Measurements from ENCODE around the gene SPP1.
"Not testable (repeated sequence)": the region's sequence is repeated elsewhere in the genome, so short reads cannot be mapped to it uniquely, and the experiment has no call there.

SPP1 gene

GRCh38 chr4:87975466-87975865, at the start of gene SPP1:
Gene SPP1 (plus strand): TSS chr4:87975714. CDS start chr4:87976896, 1,182 bp downstream.
- Histone ChIP-seq H3K9me3 (ENCODE audit: control insufficient read depth, insufficient read depth, low read length) (no peaks in the 10 kb centered on the region), H3K4me3 (ENCODE audit: low read depth, low read length) (peak within 1 kb of the TSS; percentile 33; the same call in 1 of the 2 replicates), H3K27ac (ENCODE audit: low read depth, low read length) (peak within 1 kb of the TSS; percentile 53), H3K27me3 (ENCODE audit: control insufficient read depth, insufficient read depth, low read length) (no peaks in the 10 kb centered on the region), H3K36me3 (ENCODE audit: control insufficient read depth, insufficient read depth, low read length) (no peaks in the 10 kb centered on the region), H3K4me1 (ENCODE audit: control insufficient read depth, insufficient read depth, low read length) (peaks cover 41% of the 10 kb centered on the region), H3K9ac (ENCODE audit: low read depth, low read length) (peak within 1 kb of the TSS; percentile 18; the same call in 1 of the 2 replicates)

DNA sequence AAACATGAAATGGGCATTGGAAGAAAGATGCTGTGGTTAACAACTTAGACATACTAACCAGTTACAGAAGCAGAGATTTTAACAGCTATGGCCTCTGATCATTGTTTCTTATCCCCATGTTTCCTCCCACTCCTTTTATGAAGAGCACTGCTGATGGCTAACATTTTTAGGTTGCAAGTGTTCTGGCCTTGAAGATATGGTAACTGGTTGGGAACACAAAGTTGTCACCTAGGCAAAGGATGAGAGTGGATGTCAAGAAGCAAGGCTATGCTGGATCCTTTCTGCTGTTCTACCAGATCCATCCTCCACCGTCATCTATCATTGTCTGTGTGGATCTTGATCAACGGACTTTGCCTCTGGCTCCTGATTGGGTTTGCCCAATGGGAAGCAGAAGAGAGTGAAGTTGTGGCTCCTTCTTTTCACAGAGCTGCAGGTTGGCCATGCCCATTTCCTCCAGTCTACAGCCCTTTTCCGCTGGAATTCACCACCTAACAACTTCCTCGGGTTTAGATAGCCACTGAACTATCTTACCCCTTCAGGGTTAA, 48.9 kb upstream of the SPP1 start:
- Histone ChIP-seq H3K27ac (ENCODE audit: low read depth, low read length) (peak overlapping the region; percentile 38), H3K4me1 (ENCODE audit: control insufficient read depth, insufficient read depth, low read length) (peaks cover under 1% of the 10 kb centered on the region), H3K36me3 (ENCODE audit: control insufficient read depth, insufficient read depth, low read length) (peaks cover 57% of the 10 kb centered on the region), H3K9me3 (ENCODE audit: control insufficient read depth, insufficient read depth, low read length) (no peaks in the 10 kb centered on the region), H3K4me3 (ENCODE audit: low read depth, low read length) (peak overlapping the region; percentile 56), H3K9ac (ENCODE audit: low read depth, low read length) (peak overlapping the region; percentile 77), H3K27me3 (ENCODE audit: control insufficient read depth, insufficient read depth, low read length) (no peaks in the 10 kb centered on the region)

DNA sequence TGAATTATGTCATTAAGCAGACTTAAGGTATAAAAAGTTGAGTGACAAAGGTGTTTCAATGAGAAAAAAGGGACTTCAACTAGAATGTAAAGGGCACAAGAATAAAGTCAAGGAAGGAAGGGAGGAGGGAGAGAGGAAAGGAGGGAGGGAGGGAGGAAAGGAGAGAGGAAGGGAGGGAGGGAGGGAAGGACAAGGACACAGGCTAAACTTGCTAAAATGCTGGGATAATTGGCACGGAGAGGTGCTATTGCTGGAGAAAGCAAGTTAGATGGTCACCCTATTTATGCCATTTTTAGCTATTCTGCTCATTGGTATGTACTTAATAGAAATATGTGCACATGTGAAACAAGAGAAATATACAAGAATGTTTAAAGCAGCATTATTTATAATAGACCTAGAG, 44.9 kb upstream of the SPP1 start:
- H3K27ac ChIP-seq (ENCODE audit: low read depth, low read length): no peak overlapping the region
- peaks cover 56% of the 10 kb centered on the region for H3K36me3 ChIP-seq (ENCODE audit: control insufficient read depth, insufficient read depth, low read length)
- no peak overlapping the region for H3K9ac ChIP-seq (ENCODE audit: low read depth, low read length)
- H3K4me1 ChIP-seq (ENCODE audit: control insufficient read depth, insufficient read depth, low read length): peaks cover 23% of the 10 kb centered on the region
- H3K9me3 ChIP-seq (ENCODE audit: control insufficient read depth, insufficient read depth, low read length): no peaks in the 10 kb centered on the region
- H3K27me3 ChIP-seq (ENCODE audit: control insufficient read depth, insufficient read depth, low read length): no peaks in the 10 kb centered on the region
- H3K4me3 ChIP-seq (ENCODE audit: low read depth, low read length): no peak overlapping the region

- H3K9ac ChIP-seq (ENCODE audit: low read depth, low read length): no peak overlapping the region
- no peak overlapping the region for H3K27ac ChIP-seq (ENCODE audit: low read depth, low read length)
- no peaks in the 10 kb centered on the region for H3K27me3 ChIP-seq (ENCODE audit: control insufficient read depth, insufficient read depth, low read length)
- peaks cover 24% of the 10 kb centered on the region for H3K4me1 ChIP-seq (ENCODE audit: control insufficient read depth, insufficient read depth, low read length)
- H3K9me3 ChIP-seq (ENCODE audit: control insufficient read depth, insufficient read depth, low read length): no peaks in the 10 kb centered on the region
- H3K4me3 ChIP-seq (ENCODE audit: low read depth, low read length): no peak overlapping the region
- H3K36me3 ChIP-seq (ENCODE audit: control insufficient read depth, insufficient read depth, low read length): peaks cover 45% of the 10 kb centered on the region
Observed at GRCh38 chr4:87931932-87932331, 43.6 kb upstream of the SPP1 start.

DNA sequence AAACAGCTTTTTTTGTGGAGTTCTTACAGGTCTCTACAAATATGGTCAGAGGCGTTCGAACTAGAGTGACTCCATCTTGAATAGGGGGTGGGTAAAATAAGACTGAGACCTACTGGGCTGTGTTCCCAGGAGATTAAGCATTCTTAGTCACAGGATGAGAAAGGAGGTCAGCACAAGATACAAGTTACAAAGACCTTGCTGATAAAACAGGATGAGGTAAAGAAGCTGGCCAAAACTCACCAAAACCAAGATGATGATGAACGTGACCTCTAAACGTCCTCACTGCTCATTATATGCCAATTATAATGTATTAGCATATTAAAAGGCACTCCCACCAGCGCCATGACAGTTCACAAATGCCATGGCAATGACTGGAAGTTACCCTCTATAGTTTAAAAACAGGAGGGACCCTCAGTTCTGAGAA, 42.8 kb upstream of the SPP1 start:
- H3K36me3 ChIP-seq (ENCODE audit: control insufficient read depth, insufficient read depth, low read length): peaks cover 37% of the 10 kb centered on the region
- H3K27ac ChIP-seq (ENCODE audit: low read depth, low read length): peak overlapping the region; percentile 91
- no peak overlapping the region for H3K4me3 ChIP-seq (ENCODE audit: low read depth, low read length)
- H3K9ac ChIP-seq (ENCODE audit: low read depth, low read length): no peak overlapping the region
- peaks cover 27% of the 10 kb centered on the region for H3K4me1 ChIP-seq (ENCODE audit: control insufficient read depth, insufficient read depth, low read length)
- H3K9me3 ChIP-seq (ENCODE audit: control insufficient read depth, insufficient read depth, low read length): no peaks in the 10 kb centered on the region
- no peaks in the 10 kb centered on the region for H3K27me3 ChIP-seq (ENCODE audit: control insufficient read depth, insufficient read depth, low read length)

DNA sequence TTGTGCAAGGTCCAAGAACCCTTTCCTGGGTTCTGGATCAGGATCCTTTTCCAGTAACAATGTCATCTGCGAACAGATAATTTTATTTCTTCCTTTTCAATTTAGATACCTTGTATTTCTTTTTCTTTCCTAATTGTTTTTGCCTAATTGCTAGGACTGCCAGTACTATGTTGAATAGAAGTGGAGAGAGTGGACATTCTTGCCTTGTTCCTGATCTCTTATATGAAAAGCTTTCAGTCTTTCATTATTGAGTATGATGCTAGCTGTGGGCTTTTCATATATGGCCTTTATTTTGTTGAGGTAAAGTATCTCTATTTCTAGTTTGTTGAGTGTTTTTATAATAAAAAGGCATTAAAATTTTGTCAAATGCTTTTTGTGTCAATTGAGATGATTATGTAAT, 42.2 kb upstream of the SPP1 start:
- H3K4me3 ChIP-seq (ENCODE audit: low read depth, low read length): no peak overlapping the region
- H3K4me1 ChIP-seq (ENCODE audit: control insufficient read depth, insufficient read depth, low read length): peaks cover 30% of the 10 kb centered on the region
- H3K9me3 ChIP-seq (ENCODE audit: control insufficient read depth, insufficient read depth, low read length): no peaks in the 10 kb centered on the region
- no peaks in the 10 kb centered on the region for H3K27me3 ChIP-seq (ENCODE audit: control insufficient read depth, insufficient read depth, low read length)
- peaks cover 31% of the 10 kb centered on the region for H3K36me3 ChIP-seq (ENCODE audit: control insufficient read depth, insufficient read depth, low read length)
- H3K27ac ChIP-seq (ENCODE audit: low read depth, low read length): peak overlapping the region; percentile 91
- H3K9ac ChIP-seq (ENCODE audit: low read depth, low read length): no peak overlapping the region

DNA sequence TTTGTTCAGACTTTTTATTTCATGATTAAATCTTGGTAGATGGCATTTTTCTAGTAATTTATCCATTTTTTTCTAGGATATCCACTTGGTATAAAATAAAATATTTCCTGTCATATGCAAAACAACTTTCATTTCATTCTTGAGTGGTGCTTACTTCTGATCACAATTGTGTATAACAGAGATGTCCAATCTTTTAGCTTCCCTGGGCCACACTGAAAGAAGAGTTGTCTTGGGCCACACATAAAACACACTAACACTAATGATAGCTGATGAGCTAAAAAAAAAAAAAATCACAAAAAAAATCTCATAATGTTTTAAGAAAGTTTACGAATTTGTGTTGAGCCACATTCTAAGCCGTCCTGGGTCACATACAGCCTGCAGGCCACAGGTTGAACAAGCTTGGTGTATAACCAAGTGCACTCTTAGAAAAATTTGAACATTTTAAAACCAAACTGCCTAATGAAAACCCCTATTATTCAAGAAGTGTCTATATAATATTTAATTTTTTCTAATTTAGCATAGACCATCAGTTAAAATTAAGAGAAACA, 41.3 kb upstream of the SPP1 start:
- H3K9ac ChIP-seq (ENCODE audit: low read depth, low read length): no peak overlapping the region
- no peaks in the 10 kb centered on the region for H3K9me3 ChIP-seq (ENCODE audit: control insufficient read depth, insufficient read depth, low read length)
- H3K36me3 ChIP-seq (ENCODE audit: control insufficient read depth, insufficient read depth, low read length): peaks cover 22% of the 10 kb centered on the region
- no peaks in the 10 kb centered on the region for H3K27me3 ChIP-seq (ENCODE audit: control insufficient read depth, insufficient read depth, low read length)
- peaks cover 33% of the 10 kb centered on the region for H3K4me1 ChIP-seq (ENCODE audit: control insufficient read depth, insufficient read depth, low read length)
- H3K4me3 ChIP-seq (ENCODE audit: low read depth, low read length): no peak overlapping the region
- peak overlapping the region; percentile 91 for H3K27ac ChIP-seq (ENCODE audit: low read depth, low read length)

- Histone ChIP-seq H3K27me3 (ENCODE audit: control insufficient read depth, insufficient read depth, low read length) (no peaks in the 10 kb centered on the region), H3K36me3 (ENCODE audit: control insufficient read depth, insufficient read depth, low read length) (peaks cover 19% of the 10 kb centered on the region), H3K27ac (ENCODE audit: low read depth, low read length) (peak overlapping the region; percentile 91), H3K4me3 (ENCODE audit: low read depth, low read length) (peak overlapping the region; percentile 2; the same call in 1 of the 2 replicates), H3K9ac (ENCODE audit: low read depth, low read length) (no peak overlapping the region), H3K9me3 (ENCODE audit: control insufficient read depth, insufficient read depth, low read length) (no peaks in the 10 kb centered on the region), H3K4me1 (ENCODE audit: control insufficient read depth, insufficient read depth, low read length) (peaks cover 33% of the 10 kb centered on the region)
Observed at GRCh38 chr4:87934973-87935372, 40.5 kb upstream of the SPP1 start.

DNA sequence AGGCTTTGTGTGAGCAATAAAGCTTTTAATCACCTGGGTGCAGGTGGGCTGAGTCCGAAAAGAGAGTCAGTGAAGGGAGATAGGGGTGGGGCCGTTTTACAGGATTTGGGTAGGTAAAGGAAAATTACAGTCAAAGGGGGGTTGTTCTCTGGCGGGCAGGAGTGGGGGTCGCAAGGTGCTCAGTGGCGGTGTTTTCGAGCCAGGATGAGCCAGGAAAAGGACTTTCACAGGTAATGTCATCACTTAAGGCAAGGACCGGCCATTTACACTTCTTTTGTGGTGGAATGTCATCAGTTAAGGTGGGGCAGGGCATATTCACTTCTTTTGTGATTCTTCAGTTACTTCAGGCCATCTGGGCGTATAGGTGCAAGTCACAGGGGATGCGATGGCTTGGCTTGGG, 39.6 kb upstream of the SPP1 start:
- Histone ChIP-seq H3K4me3 (ENCODE audit: low read depth, low read length) (peak overlapping the region; percentile 45), H3K4me1 (ENCODE audit: control insufficient read depth, insufficient read depth, low read length) (peaks cover 33% of the 10 kb centered on the region), H3K27ac (ENCODE audit: low read depth, low read length) (peak overlapping the region; percentile 91), H3K36me3 (ENCODE audit: control insufficient read depth, insufficient read depth, low read length) (peaks cover 11% of the 10 kb centered on the region), H3K9ac (ENCODE audit: low read depth, low read length) (peak overlapping the region; percentile 71; the same call in 1 of the 2 replicates)
- not testable (repeated sequence) for H3K9me3 ChIP-seq (ENCODE audit: control insufficient read depth, insufficient read depth, low read length); H3K27me3 ChIP-seq (ENCODE audit: control insufficient read depth, insufficient read depth, low read length)

GRCh38 chr4:87937523-87937922, 38.0 kb upstream of the SPP1 start:
- Histone ChIP-seq H3K4me1 (ENCODE audit: control insufficient read depth, insufficient read depth, low read length) (peaks cover 40% of the 10 kb centered on the region), H3K27me3 (ENCODE audit: control insufficient read depth, insufficient read depth, low read length) (no peaks in the 10 kb centered on the region), H3K9ac (ENCODE audit: low read depth, low read length) (no peak overlapping the region), H3K27ac (ENCODE audit: low read depth, low read length) (no peak overlapping the region), H3K36me3 (ENCODE audit: control insufficient read depth, insufficient read depth, low read length) (peaks cover 5% of the 10 kb centered on the region; the same call in 1 of the 2 replicates), H3K9me3 (ENCODE audit: control insufficient read depth, insufficient read depth, low read length) (no peaks in the 10 kb centered on the region), H3K4me3 (ENCODE audit: low read depth, low read length) (no peak overlapping the region)

- no peak overlapping the region for H3K27ac ChIP-seq (ENCODE audit: low read depth, low read length)
- H3K9me3 ChIP-seq (ENCODE audit: control insufficient read depth, insufficient read depth, low read length): no peaks in the 10 kb centered on the region
- no peaks in the 10 kb centered on the region for H3K27me3 ChIP-seq (ENCODE audit: control insufficient read depth, insufficient read depth, low read length)
- no peak overlapping the region for H3K9ac ChIP-seq (ENCODE audit: low read depth, low read length)
- peaks cover 37% of the 10 kb centered on the region for H3K4me1 ChIP-seq (ENCODE audit: control insufficient read depth, insufficient read depth, low read length)
- peaks cover 5% of the 10 kb centered on the region; the same call in 1 of the 2 replicates for H3K36me3 ChIP-seq (ENCODE audit: control insufficient read depth, insufficient read depth, low read length)
- H3K4me3 ChIP-seq (ENCODE audit: low read depth, low read length): no peak overlapping the region
Observed at GRCh38 chr4:87938746-87939145, 36.8 kb upstream of the SPP1 start.

Data from HUES48 (cell line).